Measurements from ENCODE around the gene CARMIL1.

The CARMIL1 gene

DNA sequence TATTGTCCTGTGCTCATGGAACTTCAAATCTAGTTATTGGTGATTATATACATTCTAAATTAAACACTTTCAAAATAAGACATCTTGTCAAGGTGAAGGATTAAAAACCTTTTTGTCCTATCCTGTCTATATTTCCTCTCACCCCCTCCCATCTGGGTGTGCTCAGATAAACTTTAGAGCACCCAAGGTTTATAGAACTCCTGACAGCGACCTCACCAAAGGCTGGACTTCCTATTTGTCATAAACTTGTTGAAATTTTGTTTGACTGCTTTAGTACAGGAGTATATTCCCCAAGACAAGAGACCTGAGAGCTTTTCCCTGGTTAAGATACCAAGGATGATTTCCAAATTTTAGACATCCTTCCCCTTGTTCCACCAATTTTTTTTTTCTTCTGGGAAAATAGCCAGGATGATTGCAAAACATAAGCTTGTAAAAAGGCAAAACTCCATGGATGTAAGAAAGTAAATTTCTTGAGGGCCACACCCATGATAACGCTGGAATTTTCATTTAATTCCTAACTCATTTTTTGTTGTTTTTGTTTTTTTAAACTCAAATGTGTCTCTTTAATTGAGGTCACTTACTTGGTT, 33.0 kb downstream of the CARMIL1 start:
- no peak for DNase-seq

DNA sequence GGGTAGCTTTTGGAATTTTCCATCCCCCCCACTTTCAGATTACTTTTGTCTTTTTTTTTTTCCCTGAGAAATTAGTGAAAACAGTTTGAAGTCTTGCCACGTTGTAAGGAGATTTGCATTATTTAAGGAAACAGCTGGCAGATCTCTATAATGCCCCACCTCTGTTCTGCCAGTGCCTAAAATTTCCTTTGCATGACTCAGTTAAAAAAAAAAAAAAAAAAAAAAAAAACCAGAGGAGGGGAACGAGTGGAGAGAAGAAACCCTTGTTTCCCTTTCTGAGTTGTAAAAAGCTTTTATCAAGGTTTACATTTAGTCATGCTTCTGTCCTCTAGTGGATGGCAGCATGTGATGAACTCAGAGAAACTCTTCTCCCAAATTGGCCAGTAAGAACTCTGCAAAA, 33.5 kb downstream of the CARMIL1 start:
- no peak for DNase-seq

DNA sequence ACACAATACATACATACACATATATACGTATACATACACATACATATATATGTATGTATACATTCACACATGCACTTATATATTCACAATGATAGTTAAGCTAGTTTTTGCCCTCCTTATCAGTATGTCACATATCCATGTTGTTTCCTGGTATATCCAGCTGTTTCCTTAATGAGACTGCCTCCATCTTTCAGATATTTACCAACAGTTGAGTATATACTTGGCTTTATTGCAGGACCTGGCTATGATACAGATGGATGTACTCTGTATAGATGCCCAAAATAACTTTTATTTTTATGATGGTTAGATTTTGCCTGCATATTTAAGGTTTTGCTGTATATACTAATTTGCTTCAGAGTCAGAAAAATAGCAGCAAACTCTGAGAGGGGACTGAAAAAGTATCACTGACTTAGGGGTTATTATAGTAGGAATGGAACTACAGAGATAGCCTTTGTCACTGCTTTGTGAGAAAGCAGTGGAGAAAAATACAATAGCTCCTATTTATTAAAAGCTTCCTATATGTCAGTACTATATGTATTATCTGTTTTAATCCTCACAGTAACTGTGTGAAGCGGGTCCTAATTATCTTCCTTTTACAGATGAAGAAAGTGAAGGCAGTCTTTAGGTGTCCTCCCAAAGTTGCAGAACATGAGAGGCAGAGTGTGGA, 35.5 kb downstream of the CARMIL1 start:
- DNase-seq, result no peak

DNA sequence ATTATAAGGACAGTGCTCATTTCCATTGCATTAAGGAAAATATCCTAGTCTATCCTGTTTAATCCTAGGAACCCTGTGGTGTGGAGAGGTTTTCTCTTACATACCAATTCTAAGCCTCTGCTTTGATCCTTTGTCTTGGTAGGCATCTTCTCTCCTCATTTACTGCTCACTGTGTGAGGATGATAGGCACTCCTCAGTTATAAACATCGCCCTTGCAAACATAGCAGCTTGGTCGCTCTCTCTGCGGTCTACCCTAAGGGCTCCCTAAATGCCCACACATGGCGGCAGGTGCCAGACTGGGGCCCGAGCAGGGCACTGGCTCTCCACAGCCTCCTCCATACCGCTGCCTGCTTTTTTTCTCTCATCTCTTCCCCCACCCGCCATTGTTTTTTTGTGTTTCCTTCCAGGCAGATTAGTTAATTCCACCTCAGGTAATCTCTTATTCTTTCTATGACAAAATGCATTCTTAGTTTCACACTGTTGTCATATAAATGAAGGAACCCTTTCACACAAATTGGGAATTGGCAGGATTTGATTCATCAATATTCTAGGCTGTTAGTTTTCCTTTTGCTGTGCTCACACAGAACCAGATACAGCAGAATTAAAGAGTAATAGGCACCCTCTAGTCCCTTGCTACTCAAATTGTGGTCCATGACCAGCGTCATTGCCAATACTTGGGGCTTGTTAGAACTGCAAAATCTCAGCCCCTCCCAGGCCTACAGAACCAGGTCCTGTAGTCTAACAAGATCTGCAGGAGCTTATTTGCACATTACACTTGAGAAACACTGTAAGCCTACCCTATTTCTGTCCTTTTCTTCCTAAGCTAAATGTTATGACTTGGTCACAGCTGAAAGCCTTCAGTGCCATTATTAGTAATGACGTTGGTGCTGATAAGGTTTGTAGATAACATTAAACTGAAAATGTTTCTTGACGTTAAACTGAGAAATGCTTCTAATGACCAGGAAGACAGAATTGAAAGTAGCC, 36.3 kb downstream of the CARMIL1 start:
- DNase-seq, result no peak

DNA sequence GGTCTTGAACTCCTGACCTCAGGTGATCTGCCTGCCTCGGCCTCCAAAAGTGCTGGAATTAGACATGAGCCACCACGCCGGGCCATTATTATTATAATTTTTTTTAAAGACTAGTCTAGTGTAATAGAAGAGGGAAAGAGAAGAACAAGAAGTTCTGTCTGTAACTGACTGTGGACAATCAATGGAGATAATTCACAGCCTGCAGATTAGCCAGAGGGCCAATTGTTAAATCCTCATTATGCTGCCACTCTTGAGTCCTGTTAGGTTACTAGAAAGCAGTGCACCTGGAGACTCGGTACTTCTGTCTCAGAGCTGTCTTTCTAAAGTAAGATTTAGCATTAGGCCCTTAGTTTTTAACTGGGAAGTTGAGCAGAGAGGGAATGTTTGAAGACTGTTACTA, 37.5 kb downstream of the CARMIL1 start:
- no peak for DNase-seq

DNA sequence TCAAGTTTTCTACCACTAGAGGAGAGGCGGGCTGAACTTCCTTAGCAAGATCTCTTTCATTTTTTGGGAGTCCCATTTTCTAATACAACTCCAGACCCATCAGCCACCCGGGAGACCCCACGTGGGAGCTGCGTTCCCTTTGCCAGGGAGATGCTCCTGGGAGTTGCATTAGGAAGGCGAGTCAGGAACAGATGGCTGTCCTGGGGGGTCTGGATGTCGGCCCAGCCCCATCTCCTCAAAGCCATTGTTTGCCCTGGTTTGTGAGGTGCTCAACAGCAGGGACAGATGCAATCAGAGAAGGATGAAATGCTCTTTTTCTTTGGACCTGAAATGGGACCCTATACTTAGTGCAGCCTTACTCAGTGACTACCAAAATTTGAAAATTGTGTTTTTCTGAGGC, 39.4 kb downstream of the CARMIL1 start:
- DNase-seq, result no peak

DNA sequence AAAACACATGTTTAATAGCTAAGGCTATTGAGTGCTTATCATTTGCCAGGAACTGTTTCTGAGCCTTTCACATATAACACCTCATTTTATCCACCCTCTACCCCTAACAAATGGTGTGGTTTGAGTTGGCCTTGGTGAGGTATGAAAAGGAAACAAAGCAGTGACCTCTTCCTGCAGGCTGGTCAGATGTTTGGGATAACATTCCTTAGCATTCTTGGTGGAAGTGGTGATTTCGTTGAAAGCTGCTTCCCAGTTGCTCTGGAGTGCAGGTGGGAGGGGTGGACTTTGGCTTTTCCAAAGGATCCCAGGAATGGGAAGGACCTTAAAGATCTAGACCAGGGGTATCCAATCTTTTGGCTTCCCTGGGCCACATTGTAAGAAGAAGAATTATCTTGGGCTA, 41.3 kb downstream of the CARMIL1 start:
- no peak for DNase-seq

DNA sequence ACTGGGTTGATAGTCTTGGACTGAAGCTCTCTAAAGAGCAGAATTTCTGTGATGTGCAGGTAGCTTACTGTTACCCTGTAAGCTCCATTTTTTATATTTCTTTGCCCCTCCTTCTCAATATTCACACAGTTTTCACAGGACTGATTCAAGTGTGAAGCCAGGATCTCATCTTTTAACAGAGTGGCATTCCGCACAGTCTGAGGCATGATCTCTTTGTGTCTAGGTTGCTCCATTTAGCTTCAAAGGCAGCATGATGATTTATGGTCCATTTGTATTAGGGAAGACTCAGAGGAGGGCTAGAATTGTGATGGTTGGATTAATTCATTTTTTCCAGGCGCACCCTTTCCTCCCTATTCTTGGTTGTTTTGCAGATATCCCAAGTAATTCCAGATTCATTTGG, 43.5 kb downstream of the CARMIL1 start:
- no peak for DNase-seq

DNA sequence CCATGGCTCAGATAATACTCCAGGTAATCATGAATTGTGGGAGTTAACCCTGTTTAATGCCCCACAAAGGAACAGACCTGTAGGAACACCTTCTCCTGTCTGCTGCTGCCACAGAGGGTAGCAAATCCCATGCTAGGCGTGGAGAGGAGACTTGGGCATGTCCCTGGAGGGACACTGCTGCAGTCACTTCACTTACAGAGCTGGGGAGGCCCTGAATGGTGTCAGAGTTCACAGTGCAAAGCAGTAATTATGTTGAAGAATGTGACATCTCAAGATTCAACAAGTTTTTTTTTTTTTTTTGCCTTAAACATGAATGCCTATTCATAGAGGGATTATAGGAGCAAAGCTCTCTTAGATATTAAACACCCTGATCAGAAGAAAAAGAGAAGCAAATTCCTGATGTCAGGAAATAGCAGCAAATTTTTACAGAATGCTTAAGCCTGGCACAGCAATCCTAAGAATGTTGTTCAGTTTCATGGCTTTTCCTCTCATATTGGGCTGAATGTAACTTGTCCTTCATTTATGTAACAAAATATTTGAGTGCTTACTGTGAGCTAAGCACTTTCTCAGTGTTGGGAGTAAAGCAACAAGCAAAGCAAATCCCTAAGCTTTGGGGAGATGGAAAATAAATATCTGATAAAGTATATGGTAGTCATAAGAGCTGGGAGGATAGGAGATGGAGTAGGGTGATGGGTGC, 45.0 kb downstream of the CARMIL1 start:
- no peak for DNase-seq

DNA sequence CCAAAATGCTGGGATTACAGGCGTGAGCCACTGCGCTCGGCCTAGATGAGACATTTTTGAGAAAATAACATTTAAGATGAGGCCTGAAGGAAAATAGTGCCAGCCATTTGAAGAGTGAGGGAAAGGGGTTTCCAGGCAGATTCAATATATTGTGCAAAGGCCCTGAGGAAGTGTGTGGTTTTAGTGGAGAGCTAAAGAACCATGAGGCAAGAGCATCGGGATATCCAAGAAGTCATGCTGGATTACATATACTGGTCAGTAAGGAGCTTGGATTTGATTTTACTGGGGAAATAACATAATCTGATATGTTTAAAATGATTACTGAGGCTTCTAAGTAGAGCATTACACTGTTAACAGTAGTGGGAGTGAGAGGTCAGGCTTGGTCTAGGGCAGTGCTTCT, 47.0 kb downstream of the CARMIL1 start:
- DNase-seq, result no peak

DNA sequence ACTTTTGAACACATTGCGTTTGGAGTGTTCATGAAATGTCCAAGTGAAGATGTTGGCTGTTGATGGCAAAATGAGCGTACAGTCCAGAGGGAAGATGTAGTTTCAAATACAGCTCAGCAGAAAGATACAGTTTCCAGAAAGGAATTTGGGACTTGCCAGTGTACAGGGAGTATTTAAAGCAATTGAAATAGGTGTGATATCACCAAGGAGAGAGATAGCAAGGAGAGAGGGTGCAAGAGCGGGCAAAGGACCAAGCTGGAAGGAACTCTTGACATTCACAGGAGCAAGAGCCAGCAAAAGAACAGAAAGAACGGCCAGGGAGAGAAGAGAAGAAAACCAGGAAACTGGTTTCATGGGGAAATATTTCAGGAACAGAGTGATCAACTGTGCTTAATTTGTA, 47.8 kb downstream of the CARMIL1 start:
- no peak for DNase-seq

DNA sequence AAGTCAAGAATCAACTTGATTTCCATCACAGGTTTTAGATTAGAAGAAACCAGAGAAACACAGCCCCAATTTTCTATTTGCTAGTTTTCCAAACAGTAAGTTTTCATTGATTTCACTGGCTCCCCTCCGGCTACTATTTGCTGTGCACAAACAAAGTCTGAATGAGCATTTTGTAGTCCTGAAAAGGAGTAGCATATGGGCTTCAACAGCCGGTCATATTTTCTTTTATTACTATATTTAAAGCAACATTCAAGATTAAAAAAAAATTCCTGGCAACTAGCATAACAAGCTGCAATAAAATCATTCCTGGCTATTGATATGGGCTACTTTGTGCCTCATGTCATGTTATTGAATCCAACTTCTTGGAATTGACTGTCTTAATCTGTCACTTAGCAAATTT, 48.3 kb downstream of the CARMIL1 start:
- DNase-seq, result no peak

DNA sequence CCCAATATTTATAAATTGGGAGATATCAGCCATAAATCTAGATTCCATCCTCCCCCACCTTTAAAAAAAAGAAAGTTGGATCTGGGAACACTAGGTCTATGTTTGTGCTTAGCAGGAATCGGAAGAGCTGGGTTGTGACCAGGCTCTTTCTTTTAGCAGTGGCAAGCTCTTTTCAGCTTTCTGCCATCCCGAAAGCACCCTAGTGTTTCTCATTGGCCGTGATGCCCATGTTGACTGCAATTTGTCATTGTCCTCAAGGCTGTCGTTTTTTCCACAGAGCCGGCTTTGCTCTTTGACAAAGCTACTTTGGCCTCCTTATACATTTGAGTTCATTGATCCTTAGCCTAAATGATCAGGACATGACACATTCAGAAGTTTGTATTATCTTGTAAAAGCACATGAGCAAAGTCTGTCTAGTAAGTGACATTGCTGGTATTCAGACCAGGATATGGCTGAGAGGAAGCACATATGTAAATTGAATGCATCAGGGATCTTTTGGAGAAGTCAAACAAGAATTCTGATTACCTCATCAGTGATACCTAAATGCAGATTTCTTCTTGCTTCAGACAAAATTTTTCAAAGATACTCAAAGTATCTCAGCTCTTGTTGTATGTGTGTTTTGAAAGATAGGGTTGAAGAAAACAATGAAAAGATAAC, 50.1 kb downstream of the CARMIL1 start:
- no peak for DNase-seq

DNA sequence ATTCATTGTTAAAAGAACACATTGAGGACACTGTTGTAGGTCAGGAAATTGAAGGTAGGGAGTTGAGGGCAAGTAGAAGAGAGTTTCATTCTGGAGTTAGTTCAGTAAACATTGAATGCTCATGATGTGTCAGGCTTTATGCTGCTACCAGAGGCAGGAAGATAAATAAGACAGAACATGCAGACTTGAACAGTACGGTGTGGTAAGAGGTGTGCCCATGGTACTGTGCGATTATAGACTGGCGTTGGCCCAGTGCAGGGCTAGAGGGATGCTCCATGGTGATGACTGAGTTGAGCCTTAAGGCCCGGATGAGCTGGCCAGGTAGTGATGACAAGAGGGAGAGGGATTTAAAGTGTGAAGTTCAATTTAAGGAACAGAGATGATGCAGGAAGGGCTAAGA, 50.8 kb downstream of the CARMIL1 start:
- DNase-seq, result no peak

DNA sequence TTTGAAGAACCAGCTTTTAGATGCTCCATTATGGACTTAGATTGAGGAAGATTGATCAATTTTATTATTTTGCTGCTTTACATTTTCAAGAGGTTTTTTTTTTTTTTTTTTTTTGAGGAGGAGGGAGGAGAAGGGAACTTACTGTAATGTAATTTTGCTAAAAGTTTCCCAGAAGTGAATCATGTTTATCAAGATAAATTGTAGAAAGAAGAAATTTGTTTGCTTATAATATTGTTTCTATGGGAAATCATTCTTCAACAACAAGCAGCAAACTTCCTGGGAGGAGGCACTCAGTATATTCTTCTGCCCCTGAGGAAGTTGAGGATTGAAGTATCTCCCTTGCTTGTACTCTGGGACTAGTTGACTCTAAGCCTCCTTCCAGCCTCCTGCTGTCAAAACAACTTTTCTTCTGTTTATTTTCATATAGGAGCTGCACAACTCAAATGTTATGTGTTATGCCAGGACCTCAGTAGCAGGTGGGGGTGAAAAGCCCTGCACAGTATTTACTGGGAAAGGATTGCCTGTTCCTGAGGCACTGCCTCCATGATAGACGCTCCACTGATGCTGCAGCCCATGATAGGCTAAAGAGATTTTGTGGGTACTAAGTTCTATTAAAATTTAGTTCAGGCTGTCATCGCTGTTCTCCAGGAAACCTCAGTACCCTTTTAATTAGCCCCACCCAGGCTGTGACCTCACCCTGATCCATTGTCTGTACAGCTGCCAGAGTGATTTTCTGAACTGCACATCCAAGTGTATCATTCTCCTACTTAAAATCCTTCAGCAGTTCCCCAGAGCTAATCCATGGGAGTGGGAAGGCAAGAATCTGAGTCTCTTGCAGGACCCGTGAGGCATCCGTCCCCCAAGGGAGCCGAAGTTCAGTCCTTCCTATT, 51.9 kb downstream of the CARMIL1 start:
- DNase-seq, result peak; percentile 30

DNA sequence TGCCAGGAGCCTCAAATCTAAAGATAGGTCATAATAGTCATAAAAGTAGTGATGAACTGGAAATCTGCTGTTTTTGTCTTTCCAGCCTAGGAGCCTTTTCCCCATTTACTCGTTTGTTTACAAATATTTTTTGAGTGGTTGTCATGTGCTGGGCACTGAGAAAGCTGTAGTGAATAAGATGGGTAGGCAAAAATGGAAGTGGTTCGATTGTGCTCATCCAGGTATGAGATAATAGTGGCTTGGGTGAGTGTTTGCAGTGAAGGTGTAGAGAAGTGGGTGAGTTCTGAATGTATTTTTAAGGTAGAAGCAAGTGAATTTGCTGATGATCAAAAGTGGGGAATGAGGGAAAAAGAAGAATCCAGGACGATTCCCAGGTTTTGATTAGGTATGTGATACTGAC, 53.0 kb downstream of the CARMIL1 start:
- no peak for DNase-seq

DNA sequence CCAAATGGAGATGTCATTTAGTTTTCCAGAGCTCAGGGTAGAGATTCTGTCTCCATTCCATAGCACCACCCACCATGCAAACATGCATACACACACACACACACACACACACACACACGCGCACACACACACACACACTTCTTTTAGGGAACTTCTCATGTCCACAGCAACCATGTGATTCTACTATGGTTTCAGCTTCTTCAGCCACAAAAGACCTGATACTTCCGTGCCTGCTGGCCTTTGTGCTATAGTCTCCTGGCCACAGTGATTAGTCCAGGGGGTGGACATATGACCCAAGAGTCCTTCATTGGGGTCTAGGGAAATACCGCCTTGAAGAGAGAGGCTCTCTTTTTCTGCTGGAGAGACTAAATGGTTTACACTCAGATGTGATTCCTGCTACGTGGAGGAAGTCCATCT, 53.5 kb downstream of the CARMIL1 start:
- DNase-seq, result peak; percentile 33

DNA sequence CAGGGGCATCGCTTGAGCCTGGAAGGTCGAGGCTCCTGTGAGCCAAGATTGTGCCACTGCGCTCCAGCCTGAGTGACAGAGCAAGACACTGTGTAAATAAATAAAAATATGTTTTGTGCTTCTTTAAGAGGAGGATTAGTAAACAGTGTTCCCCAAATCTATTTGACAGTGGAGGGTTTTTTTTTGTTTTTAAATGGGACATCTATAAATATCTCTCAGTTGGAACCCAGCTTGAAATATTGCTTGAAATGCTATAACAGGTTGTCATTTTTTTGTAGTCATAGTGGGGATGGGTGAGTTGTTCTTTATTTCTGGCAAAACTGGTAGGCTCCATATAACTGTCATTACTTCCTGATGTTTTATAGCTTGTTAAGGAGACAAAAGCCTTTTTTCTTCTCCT, 54.3 kb downstream of the CARMIL1 start:
- DNase-seq, result no peak

DNA sequence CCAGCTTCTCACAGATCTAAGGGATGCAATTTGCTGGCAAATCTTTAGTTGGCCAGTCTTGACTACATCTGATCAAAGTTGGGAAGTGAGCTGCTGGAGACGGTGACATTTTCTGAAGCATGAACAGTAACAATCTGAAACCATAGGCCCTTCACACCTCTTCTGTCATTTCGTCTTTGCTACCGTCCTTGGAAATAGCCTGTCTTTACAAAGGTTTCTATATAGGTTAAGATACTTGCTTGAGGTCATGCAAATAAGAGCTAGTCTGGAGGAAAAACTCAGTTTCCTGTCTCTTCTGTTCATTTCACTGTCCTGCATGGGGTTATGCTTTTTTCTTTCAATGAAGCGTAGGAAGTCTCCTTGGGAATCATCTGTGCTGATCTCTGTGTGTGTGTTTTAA, 55.6 kb downstream of the CARMIL1 start:
- DNase-seq, result no peak

DNA sequence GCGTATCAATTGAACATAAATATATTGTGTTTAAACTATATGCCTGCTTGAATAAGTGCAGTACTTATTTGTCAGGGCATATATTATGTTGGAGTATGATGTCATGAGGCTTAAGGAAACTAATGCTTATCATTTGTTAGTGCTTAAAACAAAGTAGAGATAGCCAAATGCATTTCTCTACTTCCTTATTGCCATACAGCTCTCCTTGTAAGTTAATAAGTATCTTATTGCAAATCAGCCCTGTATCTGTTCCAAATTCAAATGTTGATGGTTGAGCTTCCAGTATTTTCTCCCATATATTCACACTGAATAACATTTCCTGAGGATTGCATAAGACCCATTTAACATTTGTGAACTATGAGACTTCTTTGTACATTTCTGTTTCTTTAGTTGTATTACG, 57.8 kb downstream of the CARMIL1 start:
- DNase-seq, result no peak

DNA sequence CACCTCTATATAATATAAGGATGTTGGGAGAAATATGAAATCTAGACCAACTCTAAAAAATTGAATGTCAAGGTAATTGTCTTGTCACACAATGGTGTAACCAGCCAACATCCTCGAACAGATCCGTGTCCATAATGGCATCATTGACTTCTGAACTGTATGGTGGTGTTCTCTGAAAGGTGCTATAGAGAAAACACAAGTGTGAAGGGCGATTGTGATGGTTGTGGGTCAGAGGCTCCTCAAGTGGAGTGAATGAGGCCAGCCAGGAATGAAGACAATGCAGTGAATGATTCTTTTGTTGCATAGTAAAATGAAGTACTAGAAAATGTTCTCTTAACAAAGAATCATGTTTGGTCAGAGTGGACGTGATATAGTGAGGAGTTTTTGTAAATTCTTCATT, 58.3 kb downstream of the CARMIL1 start:
- DNase-seq, result no peak

Data from right hindlimb (tissue), 1 donor.